Stimulated activated CD8-positive, alpha-beta memory T cell treated with anti-CD3 and anti-CD28 coated beads, Interleukin-12 subunit alpha, Interleukin-12 subunit beta, amount 100 ng/mL, for 24 hours (primary cell): ENCODE results near the gene LRIT1.

Source experiments
- DNase-seq: peaks from one replicate; pipeline ENCODE4 v3.0.0-alpha.2; 2020; ENCODE audit errors: extremely low read depth

LRIT1 gene

GRCh38 chr10:84254552-84255478 is 13.5 kb upstream of the LRIT1 start:
- no peak for DNase-seq

- DNase-seq = no peak
These were observed 7.4 kb upstream of the LRIT1 start for GRCh38 chr10:84248794-84249193.

- no peak for DNase-seq
These were observed 6.2 kb upstream of the LRIT1 start for GRCh38 chr10:84247496-84247895.

DNA sequence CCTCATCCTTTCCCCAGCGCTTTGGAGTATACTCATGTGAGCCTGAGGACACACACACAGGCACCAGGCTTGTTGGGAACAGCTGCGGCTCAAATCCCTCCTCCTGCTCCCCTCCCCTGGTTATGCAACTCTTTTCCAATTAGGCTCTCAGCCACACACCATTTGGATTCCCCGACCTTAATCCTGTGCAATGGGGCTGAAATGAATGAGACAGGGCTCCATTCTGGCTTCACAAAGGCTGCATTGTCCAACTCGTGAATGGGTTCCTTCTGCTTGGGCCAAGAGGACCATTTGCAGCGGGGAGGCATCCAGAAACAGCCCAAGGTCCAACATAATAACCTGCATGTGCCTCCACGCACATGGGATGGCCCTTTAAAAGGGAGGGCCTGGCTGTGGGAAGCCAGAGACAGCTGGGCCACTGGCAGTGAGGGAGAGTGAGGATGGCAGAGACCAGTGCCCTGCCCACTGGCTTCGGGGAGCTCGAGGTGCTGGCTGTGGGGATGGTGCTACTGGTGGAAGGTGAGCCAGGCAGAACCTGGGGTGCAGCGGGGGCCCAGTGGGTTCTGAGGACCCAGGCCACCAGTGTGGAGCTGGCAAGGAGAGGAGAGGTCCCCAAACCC is 3.4 kb upstream of the LRIT1 start, which contains the start of gene RGR:
TSS of gene RGR (plus strand) at position 403 of the 620 bp plus-strand sequence. CDS start at position 441, 38 bp downstream.
- DNase-seq = no peak

DNA sequence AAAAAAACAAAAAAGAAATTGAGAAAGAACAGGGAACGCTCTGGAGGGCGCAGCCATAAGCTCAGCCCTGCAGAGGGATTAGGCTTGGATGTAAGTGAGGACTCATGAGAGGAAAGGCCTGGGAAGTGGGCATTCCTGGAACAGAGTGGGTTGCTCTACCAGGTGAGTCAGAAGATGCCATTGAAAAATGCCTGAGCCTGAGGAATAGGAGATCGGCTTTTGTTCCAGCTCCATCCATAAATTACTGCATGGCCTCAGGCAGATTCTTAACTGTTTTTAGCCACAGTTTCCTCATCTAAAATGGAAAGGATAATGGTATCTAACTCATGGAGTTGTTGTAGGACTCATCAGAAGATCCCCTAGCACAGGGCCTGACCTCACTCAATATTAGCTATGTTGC is 2.4 kb upstream of the LRIT1 start:
- no peak for DNase-seq

DNA sequence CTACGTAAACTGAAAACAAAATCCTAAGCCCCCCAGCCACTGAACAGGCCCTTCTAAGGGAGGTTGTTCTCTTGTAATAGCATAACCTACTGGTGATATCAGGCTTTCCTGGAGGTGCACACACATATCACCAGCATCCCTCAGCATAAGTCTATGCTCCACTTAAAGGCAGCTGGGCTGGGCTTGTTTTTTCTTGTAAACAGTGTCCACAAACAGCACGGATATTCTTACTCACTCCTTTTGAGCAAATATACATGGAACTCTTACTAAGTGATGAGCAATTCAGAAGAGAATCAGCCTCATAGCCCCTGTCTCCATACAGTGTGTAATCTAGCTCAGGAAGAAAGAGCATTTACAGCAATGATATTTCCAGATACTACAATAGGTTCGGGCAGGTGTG is 2.4 kb downstream of the LRIT1 start:
- no peak for DNase-seq

- no peak for DNase-seq
These were observed 3.9 kb downstream of the LRIT1 start for GRCh38 chr10:84237199-84238051.

DNA sequence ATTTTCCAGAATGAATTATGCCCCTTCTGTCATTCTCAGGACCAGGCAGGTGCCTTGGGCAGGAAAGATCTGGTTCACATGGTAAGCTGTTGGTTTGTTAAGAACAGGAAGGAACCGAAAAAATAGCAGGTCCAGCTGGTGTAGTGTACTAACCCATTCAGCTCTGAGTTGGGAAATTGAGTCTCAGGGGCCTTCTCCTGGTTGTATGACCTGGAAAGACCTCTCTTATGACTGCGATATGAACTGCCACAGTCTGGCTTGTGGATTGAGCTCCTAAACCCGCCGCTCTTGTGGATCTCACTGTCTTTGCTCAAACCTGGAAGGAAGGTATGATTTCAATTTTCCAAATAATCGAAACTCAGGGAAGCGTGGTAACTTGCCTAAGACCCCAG is 4.5 kb downstream of the LRIT1 start:
- DNase-seq = no peak

DNA sequence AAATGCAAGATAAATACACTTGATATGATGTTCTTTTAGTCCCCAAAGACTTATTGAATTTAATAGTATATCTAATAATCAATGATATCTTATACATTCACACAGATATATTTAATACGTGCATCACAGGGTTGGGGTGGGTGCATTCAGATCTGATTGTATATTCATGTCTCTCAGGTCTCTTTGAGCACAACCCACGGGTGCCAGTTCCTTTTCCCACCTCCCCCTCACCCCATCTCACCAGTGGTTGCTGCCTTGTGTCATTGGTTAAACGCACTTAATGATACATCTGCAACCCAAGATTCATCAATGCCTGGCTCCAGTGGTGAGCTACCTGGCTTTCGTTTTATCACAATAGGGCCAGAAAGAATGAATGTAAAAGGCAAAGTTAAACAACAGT is 6.2 kb downstream of the LRIT1 start:
- no peak for DNase-seq

DNA sequence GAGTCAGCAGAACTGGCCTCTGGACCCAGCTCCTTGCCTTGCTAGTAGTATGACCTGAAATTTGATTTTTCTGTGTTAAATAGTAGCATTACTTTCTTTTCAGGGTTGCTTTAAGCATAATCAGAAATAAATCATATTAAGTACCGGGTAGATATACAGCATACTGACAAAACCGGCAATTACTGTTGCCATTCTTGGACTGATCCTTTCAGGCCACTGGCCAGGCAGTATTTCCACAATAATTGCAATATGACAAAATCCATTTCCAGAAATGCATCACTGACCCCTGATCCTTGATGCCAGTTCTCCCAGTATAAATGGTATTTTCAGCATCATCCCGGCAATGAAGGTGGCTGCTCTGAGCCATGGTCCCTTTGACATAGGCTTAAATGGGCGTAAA is 6.9 kb downstream of the LRIT1 start:
- DNase-seq = no peak

DNA sequence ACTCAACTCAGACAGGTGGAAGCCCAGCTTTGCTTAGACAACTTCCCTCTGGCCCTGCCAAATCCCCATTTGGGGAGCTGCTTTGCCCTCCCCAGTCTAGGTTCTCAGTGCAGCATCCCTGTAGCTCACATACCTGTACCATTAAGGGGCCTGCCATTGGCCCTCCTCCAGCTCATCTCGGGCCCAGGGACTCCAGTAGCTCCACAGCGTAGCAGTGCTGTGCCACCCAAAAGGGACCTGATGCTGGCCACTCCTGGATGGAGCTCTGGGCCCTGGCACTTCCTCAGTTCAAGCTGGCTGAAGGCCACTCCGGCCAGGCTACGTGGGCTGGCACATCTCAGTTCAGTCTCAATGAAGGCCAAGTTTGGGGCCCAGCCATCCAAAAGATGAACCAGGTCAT is 7.4 kb downstream of the LRIT1 start:
- no peak for DNase-seq

GRCh38 chr10:84232376-84232775 is 9.0 kb downstream of the LRIT1 start:
- no peak for DNase-seq

DNA sequence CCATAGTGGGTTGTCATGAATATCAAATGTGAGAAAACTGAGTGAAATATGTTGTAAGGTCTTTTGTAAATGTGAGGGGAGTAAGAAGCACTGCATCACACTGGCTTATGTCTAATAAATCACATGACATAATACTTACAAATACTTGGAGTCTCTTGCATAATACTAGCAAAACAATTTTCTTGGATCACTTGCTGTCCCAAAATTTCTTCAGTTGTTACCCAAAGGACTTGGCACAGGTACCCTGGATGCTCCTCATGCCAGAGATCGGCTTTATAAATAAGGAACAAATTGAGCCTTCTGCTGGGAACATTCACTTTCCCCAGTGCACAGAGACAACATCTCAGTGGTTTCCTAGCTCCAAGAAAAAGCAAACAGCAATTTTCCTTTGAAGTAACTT is 11.0 kb downstream of the LRIT1 start:
- DNase-seq = no peak

DNA sequence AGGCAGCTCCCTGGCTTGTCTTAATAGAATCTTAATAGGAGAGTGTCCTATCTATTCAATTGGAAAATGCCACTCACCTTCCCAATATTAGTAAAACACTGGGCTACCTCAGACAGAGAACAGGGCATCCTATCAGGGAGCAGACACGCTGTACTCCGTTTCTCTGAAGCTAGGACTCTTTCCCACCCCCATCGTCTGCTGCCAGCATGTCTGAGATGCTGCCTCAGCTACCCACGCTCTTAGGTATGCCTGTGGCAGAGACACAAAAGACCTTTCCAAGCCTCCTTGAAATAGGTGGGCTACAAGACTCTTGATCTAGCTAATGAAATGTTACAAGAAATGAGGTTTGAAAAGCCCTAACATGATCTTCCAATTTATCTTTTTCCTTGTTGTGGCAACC is 13.5 kb downstream of the LRIT1 start:
- DNase-seq = no peak

- DNase-seq = no peak
These were observed 14.7 kb downstream of the LRIT1 start for GRCh38 chr10:84226616-84227015.

- no peak for DNase-seq
These were observed 15.7 kb downstream of the LRIT1 start, which contains the start of gene LRIT2 for GRCh38 chr10:84225427-84226173. LRIT2 (minus strand) TSS chr10:84225544; CDS start chr10:84225520, 24 bp downstream.

DNA sequence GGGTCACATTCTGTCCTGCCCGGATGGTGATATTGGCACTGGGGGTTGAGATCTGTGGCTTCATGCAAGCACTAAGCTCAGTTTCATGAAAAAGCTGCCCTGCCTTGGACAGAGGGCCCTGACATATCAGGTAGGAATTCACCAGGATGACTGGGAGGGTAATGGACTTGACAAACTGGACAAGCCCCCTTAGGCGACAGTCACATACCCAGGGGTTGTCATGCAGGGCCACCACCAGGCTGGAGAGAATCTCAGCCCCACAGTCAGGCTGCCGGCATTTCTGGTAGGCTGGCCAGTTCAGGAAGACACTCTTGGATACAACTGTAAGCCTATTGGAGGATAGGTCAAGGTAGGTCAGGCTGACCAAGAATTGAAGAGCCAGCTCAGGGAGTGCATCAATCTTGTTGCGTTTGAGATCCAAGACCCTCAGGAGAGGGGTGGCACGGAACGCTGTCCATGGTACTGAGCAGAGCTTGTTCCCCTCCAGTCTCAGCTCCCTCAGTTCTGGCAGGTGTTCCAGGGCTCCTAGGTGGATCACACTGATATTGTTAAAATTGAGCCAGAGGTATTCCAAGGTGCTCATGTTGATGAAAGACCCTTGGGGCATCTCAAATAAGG is 16.8 kb downstream of the LRIT1 start:
- DNase-seq = no peak

GRCh38 chr10:84221916-84222315 is 19.4 kb downstream of the LRIT1 start:
- DNase-seq = no peak

DNA sequence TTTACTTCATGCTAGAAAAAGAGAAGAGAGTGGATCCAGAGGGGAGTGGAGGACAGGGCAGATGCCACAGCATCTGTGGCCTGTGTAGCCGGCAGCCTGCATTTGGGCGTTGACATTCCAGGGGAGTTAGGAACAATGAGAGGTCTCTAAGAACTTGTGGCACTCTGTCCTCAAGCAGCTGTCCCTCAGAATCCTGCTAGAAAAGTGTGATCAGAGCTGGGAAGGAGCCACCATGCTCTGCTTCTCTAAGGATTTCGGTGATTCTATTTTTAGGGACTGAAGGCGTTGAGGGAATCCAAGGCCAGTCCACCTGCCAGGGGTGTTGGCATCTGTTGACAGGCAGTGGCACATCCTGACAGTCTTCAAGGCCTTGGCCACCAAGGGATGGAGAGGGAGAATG is 23.6 kb downstream of the LRIT1 start:
- DNase-seq = no peak

- no peak for DNase-seq
These were observed 24.5 kb downstream of the LRIT1 start for GRCh38 chr10:84216834-84217233.

DNA sequence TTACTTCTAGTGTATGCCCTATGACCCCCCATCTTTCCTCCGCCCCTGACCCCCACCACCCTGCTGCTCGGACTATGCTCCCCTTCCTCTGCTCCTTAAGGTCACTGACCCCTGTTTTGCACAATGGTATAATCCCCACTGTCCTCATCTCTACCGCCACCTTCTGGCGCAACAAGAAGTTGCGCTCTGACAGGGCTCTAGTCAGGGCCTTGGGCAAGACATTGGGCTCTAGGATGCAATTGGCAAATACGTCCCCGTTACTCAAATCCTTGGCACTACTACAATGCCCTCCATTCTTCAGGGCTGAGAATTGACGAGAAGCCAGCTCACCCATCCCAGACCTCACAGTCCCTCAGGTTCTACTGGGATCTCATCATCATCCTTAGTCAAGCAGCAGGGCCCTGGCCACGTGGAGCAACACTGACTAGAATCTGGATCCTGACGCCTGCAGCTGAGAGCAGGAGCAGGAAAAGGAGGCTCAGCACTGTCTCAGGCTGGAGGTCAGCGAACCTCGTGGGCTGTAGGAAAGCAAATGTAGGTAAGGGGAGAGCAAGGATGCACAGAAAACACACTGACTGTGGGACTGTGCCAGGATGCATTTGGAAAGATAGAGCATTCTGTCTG is 26.6 kb downstream of the LRIT1 start:
- DNase-seq = no peak
